ENCODE data around the gene ZNF396. TPM values are rescaled to one million over a fixed set of nuclear protein-coding genes. Genes with fewer than 3 reads are reported as not detected.

ZNF396 gene
- total and polyA plus RNA-seq, 9 of the 15 experiments (the other 6 are each of a cell fraction or from before 2014, with no cell fraction given) = 0.73 to 2.3 (median 1.9) TPM

DNA sequence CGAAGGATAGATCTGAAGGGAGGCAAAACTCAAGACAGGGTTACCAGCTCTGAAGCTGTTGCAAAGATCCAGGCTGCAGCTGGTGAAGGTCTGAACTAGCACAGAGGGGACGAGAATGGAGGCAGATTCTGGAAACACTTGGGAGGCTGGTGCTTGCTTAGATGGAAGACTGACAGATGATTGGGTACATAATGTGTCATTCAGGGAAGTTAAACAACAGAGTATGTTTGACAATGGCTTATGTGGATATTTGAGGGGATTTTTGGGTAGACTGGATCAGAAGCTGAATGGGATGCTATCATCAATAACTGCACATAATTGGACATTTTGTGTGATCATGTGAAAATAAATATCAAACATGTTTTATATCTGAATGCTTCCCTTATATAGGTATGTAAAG is 2.3 kb upstream of the ZNF396 start (continued):
- TF ChIP-seq, protein P1, sequence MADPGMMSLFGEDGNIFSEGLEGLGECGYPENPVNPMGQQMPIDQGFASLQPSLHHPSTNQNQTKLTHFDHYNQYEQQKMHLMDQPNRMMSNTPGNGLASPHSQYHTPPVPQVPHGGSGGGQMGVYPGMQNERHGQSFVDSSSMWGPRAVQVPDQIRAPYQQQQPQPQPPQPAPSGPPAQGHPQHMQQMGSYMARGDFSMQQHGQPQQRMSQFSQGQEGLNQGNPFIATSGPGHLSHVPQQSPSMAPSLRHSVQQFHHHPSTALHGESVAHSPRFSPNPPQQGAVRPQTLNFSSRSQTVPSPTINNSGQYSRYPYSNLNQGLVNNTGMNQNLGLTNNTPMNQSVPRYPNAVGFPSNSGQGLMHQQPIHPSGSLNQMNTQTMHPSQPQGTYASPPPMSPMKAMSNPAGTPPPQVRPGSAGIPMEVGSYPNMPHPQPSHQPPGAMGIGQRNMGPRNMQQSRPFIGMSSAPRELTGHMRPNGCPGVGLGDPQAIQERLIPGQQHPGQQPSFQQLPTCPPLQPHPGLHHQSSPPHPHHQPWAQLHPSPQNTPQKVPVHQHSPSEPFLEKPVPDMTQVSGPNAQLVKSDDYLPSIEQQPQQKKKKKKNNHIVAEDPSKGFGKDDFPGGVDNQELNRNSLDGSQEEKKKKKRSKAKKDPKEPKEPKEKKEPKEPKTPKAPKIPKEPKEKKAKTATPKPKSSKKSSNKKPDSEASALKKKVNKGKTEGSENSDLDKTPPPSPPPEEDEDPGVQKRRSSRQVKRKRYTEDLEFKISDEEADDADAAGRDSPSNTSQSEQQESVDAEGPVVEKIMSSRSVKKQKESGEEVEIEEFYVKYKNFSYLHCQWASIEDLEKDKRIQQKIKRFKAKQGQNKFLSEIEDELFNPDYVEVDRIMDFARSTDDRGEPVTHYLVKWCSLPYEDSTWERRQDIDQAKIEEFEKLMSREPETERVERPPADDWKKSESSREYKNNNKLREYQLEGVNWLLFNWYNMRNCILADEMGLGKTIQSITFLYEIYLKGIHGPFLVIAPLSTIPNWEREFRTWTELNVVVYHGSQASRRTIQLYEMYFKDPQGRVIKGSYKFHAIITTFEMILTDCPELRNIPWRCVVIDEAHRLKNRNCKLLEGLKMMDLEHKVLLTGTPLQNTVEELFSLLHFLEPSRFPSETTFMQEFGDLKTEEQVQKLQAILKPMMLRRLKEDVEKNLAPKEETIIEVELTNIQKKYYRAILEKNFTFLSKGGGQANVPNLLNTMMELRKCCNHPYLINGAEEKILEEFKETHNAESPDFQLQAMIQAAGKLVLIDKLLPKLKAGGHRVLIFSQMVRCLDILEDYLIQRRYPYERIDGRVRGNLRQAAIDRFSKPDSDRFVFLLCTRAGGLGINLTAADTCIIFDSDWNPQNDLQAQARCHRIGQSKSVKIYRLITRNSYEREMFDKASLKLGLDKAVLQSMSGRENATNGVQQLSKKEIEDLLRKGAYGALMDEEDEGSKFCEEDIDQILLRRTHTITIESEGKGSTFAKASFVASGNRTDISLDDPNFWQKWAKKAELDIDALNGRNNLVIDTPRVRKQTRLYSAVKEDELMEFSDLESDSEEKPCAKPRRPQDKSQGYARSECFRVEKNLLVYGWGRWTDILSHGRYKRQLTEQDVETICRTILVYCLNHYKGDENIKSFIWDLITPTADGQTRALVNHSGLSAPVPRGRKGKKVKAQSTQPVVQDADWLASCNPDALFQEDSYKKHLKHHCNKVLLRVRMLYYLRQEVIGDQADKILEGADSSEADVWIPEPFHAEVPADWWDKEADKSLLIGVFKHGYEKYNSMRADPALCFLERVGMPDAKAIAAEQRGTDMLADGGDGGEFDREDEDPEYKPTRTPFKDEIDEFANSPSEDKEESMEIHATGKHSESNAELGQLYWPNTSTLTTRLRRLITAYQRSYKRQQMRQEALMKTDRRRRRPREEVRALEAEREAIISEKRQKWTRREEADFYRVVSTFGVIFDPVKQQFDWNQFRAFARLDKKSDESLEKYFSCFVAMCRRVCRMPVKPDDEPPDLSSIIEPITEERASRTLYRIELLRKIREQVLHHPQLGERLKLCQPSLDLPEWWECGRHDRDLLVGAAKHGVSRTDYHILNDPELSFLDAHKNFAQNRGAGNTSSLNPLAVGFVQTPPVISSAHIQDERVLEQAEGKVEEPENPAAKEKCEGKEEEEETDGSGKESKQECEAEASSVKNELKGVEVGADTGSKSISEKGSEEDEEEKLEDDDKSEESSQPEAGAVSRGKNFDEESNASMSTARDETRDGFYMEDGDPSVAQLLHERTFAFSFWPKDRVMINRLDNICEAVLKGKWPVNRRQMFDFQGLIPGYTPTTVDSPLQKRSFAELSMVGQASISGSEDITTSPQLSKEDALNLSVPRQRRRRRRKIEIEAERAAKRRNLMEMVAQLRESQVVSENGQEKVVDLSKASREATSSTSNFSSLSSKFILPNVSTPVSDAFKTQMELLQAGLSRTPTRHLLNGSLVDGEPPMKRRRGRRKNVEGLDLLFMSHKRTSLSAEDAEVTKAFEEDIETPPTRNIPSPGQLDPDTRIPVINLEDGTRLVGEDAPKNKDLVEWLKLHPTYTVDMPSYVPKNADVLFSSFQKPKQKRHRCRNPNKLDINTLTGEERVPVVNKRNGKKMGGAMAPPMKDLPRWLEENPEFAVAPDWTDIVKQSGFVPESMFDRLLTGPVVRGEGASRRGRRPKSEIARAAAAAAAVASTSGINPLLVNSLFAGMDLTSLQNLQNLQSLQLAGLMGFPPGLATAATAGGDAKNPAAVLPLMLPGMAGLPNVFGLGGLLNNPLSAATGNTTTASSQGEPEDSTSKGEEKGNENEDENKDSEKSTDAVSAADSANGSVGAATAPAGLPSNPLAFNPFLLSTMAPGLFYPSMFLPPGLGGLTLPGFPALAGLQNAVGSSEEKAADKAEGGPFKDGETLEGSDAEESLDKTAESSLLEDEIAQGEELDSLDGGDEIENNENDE (IDR thresholded peaks at IDR 0.05; ENCODE audit: low read depth, low read length) = no peak
- TF ChIP-seq SMARCA5 (IDR thresholded peaks at IDR 0.05) = no peak

Data from K562 (cell line).